Measurements from ENCODE around the gene FHOD3. TPM values are rescaled to one million over a fixed set of nuclear protein-coding genes. Genes with fewer than 3 reads are reported as not detected.
A peak's percentile ranks its signal among the peaks of the same experiment; 100 is the strongest.

The FHOD3 gene
- total and polyA plus RNA-seq, 9 donors = 27.1 to 36.8 (median 33.7) TPM

DNA sequence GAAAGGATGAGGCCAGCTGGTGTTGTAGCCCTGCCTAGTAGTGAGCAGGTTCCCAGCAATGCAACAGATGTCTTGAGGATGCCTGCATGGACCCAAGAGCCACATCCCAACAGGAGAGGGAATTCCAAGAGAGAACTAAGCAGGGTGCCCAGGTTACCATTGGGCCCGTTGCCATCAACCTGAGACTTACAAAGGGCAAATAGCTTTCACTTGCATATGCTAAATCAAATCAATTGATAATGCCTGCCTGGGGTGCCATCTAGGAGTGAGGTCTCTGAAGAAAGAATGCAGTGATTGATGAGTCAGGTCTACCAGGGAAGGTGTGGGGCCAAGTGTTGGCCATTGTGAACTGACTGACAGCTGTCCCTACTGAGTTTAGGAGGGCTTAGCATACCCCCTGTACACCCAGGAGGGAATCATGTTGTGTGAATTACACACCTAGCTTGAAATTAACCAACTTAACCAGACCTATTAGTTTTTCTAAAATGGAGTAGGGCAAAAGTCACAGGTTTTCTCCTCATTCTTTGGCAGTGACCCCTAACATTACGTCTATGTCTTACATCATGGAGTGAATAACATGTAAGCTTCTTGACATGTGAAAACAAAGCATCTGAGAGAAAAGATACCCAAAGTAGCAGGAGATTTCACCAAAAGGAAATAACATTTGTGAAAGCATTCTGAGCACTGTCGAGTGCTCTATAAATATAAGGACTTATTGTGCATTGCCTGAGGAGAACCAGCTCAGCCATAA is 32.3 kb downstream of the FHOD3 start:
- no CpG with 5 or more reads among the region's 3 CpGs for WGBS (ENCODE audit: insufficient coverage)
- Histone ChIP-seq H3K27ac (ENCODE audit: low read length) (no peak overlapping the region), H3K4me3 (ENCODE audit: low read length) (no peak overlapping the region), H3K4me1 (ENCODE audit: control insufficient read depth, insufficient read depth, low read length) (peaks cover 19% of the 10 kb centered on the region), H3K36me3 (ENCODE audit: control insufficient read depth, insufficient read depth, low read length) (no peaks in the 10 kb centered on the region), H3K9me3 (replicated peaks; ENCODE audit: control insufficient read depth, low read depth, low read length) (no peaks in the 10 kb centered on the region), H3K27me3 (ENCODE audit: control insufficient read depth, insufficient read depth, low read length) (no peaks in the 10 kb centered on the region)
- DNase-seq = no peak

DNA sequence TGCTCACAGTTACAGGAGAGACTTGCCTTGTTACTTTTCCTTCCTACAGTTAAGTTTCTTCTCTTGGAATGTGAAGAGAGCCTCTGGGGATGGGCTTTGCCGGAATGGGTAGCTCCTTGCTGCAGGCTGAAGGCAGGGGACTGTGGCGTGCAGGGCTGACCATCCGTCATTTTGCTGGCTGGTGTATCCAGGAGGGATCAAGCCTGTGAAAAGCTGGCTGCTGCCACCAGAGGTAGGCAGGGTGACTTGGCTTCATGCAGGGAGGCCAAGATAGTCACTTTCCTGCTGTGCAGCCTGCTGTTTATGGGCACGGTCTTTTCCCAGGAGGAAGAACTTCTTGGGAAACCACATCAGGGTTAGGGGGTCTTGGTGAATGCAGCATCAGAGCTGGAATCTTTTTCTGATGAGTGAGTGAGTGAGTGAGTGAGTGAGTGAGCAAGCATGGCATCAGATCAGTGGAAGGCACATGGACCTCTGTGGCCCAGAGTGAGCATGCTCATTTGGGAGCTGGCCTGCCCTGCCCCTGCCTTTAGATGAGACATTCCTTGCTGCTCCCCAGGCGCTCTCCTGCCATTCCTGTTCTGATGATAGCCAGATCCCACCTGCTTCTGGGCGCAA is 33.0 kb downstream of the FHOD3 start:
- H3K27me3 ChIP-seq (ENCODE audit: control insufficient read depth, insufficient read depth, low read length) = no peaks in the 10 kb centered on the region
- peaks cover 19% of the 10 kb centered on the region for H3K4me1 ChIP-seq (ENCODE audit: control insufficient read depth, insufficient read depth, low read length)
- H3K9me3 ChIP-seq (replicated peaks; ENCODE audit: control insufficient read depth, low read depth, low read length) = no peaks in the 10 kb centered on the region
- no peaks in the 10 kb centered on the region for H3K36me3 ChIP-seq (ENCODE audit: control insufficient read depth, insufficient read depth, low read length)
- no peak overlapping the region for H3K4me3 ChIP-seq (ENCODE audit: low read length)
- DNase-seq = no peak
- 75% methylated on average over 4 of the region's 6 CpGs for WGBS (ENCODE audit: insufficient coverage)
- H3K27ac ChIP-seq (ENCODE audit: low read length) = no peak overlapping the region

DNA sequence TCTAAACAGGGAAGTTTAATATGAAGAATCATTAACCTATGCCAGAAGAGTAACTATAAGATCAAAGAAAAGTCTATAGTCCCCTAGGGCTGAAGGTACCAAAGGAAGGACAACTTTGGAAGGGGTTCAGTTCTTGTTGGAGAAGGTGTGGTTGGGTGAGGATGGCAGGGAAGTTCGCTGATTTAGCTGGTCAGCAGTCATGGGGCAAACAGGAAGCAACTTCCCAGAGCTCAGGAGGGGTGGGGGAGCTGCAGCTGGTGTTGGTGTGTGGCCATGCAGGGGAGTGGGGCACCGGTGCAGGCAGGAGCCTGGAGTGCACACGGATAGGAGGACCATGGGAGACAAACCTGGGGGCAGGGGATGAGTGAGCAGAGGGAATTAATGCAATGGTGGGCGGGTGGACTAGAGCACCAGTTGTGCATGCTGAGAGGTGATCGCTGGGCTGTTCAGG is 34.0 kb downstream of the FHOD3 start:
- Histone ChIP-seq H3K4me1 (ENCODE audit: control insufficient read depth, insufficient read depth, low read length) (peaks cover 19% of the 10 kb centered on the region), H3K27ac (ENCODE audit: low read length) (no peak overlapping the region), H3K4me3 (ENCODE audit: low read length) (no peak overlapping the region), H3K9me3 (replicated peaks; ENCODE audit: control insufficient read depth, low read depth, low read length) (no peaks in the 10 kb centered on the region), H3K36me3 (ENCODE audit: control insufficient read depth, insufficient read depth, low read length) (no peaks in the 10 kb centered on the region), H3K27me3 (ENCODE audit: control insufficient read depth, insufficient read depth, low read length) (no peaks in the 10 kb centered on the region)
- DNase-seq = no peak
- 37% methylated on average over 4 of the region's 5 CpGs for WGBS (ENCODE audit: insufficient coverage)

DNA sequence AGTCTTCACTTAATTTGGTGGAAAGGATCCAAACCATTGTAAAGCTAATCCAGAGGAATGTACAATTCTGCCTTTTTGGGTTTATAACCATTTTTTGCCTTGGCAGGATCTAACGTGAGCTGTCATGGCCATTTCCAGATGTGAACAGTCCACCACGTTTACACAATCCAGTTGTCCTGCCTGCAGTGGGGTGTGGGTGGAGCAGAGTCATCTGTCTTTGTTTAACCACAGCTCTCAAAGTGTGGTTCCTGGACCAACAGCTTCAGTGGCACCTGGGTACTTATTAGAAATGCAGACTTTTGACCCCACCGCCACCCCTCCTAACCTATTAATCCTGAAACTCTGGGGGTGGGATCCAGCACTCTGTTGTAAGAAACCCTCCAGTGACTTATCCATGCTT is 35.9 kb downstream of the FHOD3 start:
- H3K9me3 ChIP-seq (replicated peaks; ENCODE audit: control insufficient read depth, low read depth, low read length) = no peaks in the 10 kb centered on the region
- WGBS (ENCODE audit: insufficient coverage) = 29% methylated on average over 2 of the region's 3 CpGs
- H3K27me3 ChIP-seq (ENCODE audit: control insufficient read depth, insufficient read depth, low read length) = no peaks in the 10 kb centered on the region
- H3K4me3 ChIP-seq (ENCODE audit: low read length) = no peak overlapping the region
- DNase-seq = peak; percentile 45
- H3K36me3 ChIP-seq (ENCODE audit: control insufficient read depth, insufficient read depth, low read length) = no peaks in the 10 kb centered on the region
- peaks cover 15% of the 10 kb centered on the region for H3K4me1 ChIP-seq (ENCODE audit: control insufficient read depth, insufficient read depth, low read length)
- H3K27ac ChIP-seq (ENCODE audit: low read length) = no peak overlapping the region

DNA sequence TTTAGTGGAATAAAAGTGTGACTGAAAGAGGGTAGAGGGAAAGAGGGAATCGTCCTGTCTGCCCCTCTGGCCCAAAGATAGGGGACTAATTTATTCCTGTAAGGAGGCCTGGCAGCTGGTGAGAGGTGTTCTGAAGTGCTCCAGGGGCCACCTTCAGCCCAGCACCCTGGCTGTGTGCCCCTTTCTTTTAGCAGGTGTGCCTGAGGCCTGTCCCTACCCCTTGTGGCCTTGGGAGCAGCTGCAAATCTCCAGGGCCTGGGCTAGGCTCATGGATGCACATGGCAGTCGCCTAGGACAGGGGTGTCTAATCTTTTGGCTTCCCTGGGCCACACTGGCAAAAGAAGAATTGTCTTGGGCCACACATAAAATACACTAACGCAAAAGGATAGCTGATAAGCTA is 37.3 kb downstream of the FHOD3 start:
- peaks cover 16% of the 10 kb centered on the region for H3K4me1 ChIP-seq (ENCODE audit: control insufficient read depth, insufficient read depth, low read length)
- WGBS (ENCODE audit: insufficient coverage) = 25% methylated on average over 1 of the region's 3 CpGs
- no peaks in the 10 kb centered on the region for H3K36me3 ChIP-seq (ENCODE audit: control insufficient read depth, insufficient read depth, low read length)
- no peak overlapping the region for H3K27ac ChIP-seq (ENCODE audit: low read length)
- DNase-seq = no peak
- H3K4me3 ChIP-seq (ENCODE audit: low read length) = no peak overlapping the region
- no peaks in the 10 kb centered on the region for H3K27me3 ChIP-seq (ENCODE audit: control insufficient read depth, insufficient read depth, low read length)
- no peaks in the 10 kb centered on the region for H3K9me3 ChIP-seq (replicated peaks; ENCODE audit: control insufficient read depth, low read depth, low read length)

DNA sequence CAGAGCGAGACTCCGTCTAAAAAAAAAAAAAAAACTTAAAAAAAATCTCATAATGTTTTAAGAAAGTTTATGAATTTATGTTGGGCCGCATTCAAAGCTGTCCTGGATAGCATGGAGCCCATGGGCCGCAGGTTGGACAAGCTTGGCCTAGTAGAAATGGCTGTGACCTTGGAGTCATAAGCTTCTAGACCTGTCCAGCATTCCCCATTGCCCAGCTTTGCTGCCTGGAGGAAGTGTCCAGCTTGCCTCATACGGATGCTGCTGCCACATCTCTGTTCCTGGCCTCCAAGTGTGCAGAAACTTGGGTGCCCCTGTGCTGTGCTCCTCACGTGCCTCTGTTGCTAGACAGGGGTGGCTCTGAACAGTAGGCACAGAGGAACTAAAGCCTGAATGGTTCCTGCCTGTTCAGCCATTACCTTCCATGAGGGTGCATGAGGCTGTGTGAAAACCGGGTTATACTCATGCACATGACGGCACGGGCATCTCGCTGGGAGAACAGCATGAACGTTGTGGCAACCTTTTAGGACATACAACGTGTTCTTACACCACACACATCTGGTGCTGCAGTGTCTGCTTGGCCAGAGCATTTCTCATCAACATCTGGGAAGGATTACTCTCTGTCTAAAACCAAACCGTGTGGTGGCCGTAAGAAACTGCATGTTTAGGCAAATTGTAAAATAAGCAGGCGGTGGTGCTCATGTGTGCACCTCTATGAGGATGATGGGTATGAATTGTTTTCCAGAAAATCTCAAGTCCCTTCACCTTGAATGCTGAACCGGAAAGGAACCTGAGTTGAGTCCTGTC is 38.2 kb downstream of the FHOD3 start:
- Histone ChIP-seq H3K4me1 (ENCODE audit: control insufficient read depth, insufficient read depth, low read length) (peaks cover 11% of the 10 kb centered on the region), H3K4me3 (ENCODE audit: low read length) (no peak overlapping the region), H3K27ac (ENCODE audit: low read length) (no peak overlapping the region), H3K9me3 (replicated peaks; ENCODE audit: control insufficient read depth, low read depth, low read length) (no peaks in the 10 kb centered on the region), H3K27me3 (ENCODE audit: control insufficient read depth, insufficient read depth, low read length) (no peaks in the 10 kb centered on the region), H3K36me3 (ENCODE audit: control insufficient read depth, insufficient read depth, low read length) (no peaks in the 10 kb centered on the region)
- 79% methylated on average over 6 of the region's 16 CpGs for WGBS (ENCODE audit: insufficient coverage)
- DNase-seq = peak; percentile 66

DNA sequence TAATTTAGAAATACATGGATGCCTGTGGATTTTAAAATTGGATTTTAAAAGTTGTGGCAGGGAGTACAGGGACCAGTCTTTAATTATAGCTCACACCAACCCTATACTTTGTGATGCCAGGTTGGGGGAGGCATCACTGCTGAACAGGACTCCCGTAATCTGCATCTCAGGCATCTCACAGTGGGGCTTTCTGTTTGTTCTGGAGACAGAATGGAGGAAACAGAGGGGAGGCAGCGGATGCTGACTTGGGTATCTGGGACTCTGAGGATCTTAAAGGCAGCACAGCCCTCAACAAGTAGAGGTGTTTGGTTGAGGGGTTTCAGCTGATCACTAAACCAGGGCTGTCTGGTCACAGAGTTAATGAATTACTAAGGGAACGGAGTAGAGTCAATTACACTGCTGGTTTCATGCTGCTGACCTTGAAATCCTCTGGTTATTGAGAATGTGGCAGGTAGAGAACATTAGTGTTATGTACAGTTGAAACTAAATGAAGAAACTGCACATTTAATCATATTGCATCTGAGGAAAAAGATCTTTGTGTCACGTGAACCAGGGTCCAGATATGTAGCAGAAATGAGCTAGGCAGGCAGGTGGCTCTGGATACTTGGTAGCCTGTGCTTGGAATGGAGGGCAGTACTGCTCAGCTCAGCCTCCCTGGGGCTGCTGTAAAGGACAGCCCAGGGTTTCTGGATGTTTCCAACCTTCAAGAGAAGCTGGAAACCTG is 40.3 kb downstream of the FHOD3 start:
- H3K4me3 ChIP-seq (ENCODE audit: low read length) = no peak overlapping the region
- WGBS (ENCODE audit: insufficient coverage) = 78% methylated on average over 4 of the region's 4 CpGs
- H3K36me3 ChIP-seq (ENCODE audit: control insufficient read depth, insufficient read depth, low read length) = no peaks in the 10 kb centered on the region
- H3K27me3 ChIP-seq (ENCODE audit: control insufficient read depth, insufficient read depth, low read length) = no peaks in the 10 kb centered on the region
- H3K27ac ChIP-seq (ENCODE audit: low read length) = no peak overlapping the region
- no peaks in the 10 kb centered on the region for H3K9me3 ChIP-seq (replicated peaks; ENCODE audit: control insufficient read depth, low read depth, low read length)
- DNase-seq = no peak
- peaks cover 9% of the 10 kb centered on the region for H3K4me1 ChIP-seq (ENCODE audit: control insufficient read depth, insufficient read depth, low read length)

DNA sequence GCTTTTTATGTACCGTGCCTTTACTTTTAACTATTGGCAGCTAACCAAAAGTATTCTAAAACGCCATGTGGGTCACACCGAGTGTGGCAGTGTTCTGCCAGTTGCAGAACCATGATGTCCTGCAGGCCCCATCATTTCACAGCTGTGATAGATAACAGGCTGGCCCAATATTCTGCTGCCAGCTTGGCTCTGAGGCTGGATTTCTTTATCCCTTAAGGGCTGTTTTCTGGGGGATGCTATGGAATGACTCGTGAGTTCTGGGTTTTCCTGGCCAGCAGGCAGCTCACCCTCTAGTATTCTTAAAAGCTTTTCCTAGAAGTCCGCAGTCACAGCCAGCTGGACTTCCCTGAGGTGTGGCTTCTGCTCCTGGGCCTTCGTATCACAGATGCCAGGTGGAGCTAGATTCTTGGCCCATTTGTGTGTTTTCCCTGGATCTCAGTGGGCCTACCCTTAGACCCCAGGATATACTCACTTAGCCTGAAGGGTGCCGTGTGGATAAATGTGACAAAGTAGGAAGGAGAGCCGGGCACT is 41.0 kb downstream of the FHOD3 start:
- peaks cover 9% of the 10 kb centered on the region for H3K4me1 ChIP-seq (ENCODE audit: control insufficient read depth, insufficient read depth, low read length)
- H3K27ac ChIP-seq (ENCODE audit: low read length) = no peak overlapping the region
- no peak overlapping the region for H3K4me3 ChIP-seq (ENCODE audit: low read length)
- WGBS (ENCODE audit: insufficient coverage) = 42% methylated on average over 4 of the region's 8 CpGs
- no peaks in the 10 kb centered on the region for H3K9me3 ChIP-seq (replicated peaks; ENCODE audit: control insufficient read depth, low read depth, low read length)
- H3K36me3 ChIP-seq (ENCODE audit: control insufficient read depth, insufficient read depth, low read length) = no peaks in the 10 kb centered on the region
- no peak for DNase-seq
- no peaks in the 10 kb centered on the region for H3K27me3 ChIP-seq (ENCODE audit: control insufficient read depth, insufficient read depth, low read length)

DNA sequence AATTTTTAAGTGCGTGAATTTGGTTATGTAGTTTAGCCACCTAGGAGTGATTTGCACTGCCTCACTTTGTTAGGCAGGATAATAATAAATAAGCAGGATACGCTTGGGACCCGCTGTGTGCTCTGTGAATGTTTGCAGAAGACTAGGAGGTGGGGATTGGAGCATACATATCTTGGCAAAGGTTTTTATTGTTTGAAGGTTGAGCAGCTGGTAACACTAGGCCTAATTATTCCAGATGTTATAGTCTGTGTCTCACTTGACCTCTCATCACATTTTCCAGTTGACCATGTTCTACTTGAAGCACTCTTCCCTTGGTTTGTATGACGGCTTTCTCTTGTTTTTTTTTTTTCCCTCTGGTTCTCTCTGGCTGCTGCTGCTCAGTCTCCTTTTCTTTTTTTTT is 42.7 kb downstream of the FHOD3 start:
- 44% methylated on average over 3 of the region's 4 CpGs for WGBS (ENCODE audit: insufficient coverage)
- peaks cover 5% of the 10 kb centered on the region for H3K4me1 ChIP-seq (ENCODE audit: control insufficient read depth, insufficient read depth, low read length)
- DNase-seq = peak; percentile 94
- H3K27me3 ChIP-seq (ENCODE audit: control insufficient read depth, insufficient read depth, low read length) = no peaks in the 10 kb centered on the region
- no peak overlapping the region for H3K4me3 ChIP-seq (ENCODE audit: low read length)
- H3K36me3 ChIP-seq (ENCODE audit: control insufficient read depth, insufficient read depth, low read length) = no peaks in the 10 kb centered on the region
- H3K9me3 ChIP-seq (replicated peaks; ENCODE audit: control insufficient read depth, low read depth, low read length) = no peaks in the 10 kb centered on the region
- peak overlapping the region; percentile 20 for H3K27ac ChIP-seq (ENCODE audit: low read length)
